ENCODE measurements around the gene TMEM74B.
"Not testable (repeated sequence)": the region's sequence is repeated elsewhere in the genome, so short reads cannot be mapped to it uniquely, and the experiment has no call there.

The TMEM74B gene

DNA sequence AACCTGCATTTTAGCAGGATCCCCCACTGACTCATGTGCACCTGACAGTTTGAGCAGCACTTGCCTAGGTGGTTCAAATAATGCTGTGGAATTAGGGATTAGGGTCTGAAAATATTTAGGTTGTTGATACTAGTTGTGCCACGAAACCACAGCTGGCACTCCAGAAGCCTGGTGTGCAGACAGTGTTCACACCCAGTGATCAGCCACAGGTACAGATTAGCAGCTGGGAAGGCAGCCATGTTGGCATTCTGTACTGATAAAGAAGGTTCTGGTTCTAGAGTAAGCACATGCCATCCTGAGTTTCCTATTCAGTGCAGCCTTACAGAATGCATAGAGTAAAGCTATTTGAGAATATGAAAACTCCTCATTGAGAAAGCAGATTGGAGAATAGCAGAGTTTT lies 30.1 kb downstream of the TMEM74B start:
- TF ChIP-seq CTCF (conservative IDR thresholded peaks at IDR 0.05; ENCODE audit: low read length): no peak
- H3K4me3 ChIP-seq (ENCODE audit: low read length): no peak overlapping the region
- no peak for DNase-seq (ENCODE audit: low read depth)

DNA sequence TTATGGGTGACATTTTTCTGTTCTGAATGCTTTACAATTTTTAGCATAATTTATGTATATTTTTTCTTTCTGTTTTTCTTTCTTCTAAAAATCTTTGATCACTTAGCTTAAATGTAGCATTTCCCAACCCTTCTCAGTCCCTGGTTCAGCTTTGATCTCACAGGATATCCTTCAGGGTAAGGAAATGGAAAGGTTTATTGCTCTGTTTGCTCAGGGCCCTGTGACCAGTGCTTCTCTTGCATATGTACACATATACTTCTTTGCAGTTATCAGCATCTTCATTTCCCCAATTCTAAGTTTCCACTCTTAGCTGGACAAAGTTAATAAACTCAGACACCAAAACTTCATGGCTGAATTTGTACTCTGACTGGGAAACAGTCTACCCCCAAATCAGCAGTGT lies 30.6 kb downstream of the TMEM74B start:
- no peak for DNase-seq (ENCODE audit: low read depth)
- no peak overlapping the region for H3K4me3 ChIP-seq (ENCODE audit: low read length)
- TF ChIP-seq CTCF (conservative IDR thresholded peaks at IDR 0.05; ENCODE audit: low read length): no peak

GRCh38 chr20:1150968-1151367 lies 33.8 kb downstream of the TMEM74B start:
- no peak for DNase-seq (ENCODE audit: low read depth)
- H3K4me3 ChIP-seq (ENCODE audit: low read length): no peak overlapping the region
- TF ChIP-seq CTCF (conservative IDR thresholded peaks at IDR 0.05; ENCODE audit: low read length): no peak

GRCh38 chr20:1150218-1150617 lies 34.6 kb downstream of the TMEM74B start:
- no peak overlapping the region for H3K4me3 ChIP-seq (ENCODE audit: low read length)
- TF ChIP-seq CTCF (conservative IDR thresholded peaks at IDR 0.05; ENCODE audit: low read length): no peak
- DNase-seq (ENCODE audit: low read depth): no peak

- not testable (repeated sequence) for DNase-seq (ENCODE audit: low read depth); H3K4me3 ChIP-seq (ENCODE audit: low read length)
Observed at GRCh38 chr20:1149812-1150211, 35.0 kb downstream of the TMEM74B start.

DNA sequence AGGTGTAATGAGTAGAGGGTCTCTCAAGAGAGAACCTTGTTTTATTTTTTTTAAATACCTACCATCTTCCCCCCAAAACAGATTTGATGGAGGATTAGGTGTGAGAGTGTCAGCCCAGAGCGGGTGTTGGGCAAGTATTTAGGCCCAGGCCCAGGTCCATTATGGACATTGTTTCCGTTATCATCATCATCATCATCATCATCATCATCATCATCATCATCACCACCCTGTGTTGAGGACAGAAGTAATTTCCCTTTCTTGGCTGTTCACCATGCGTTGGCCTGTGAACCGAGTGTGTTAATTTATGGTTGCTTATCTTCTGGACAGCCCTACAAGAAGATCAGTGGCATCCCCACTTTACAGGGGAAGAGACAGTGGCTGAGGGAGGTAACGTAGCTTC lies 37.8 kb downstream of the TMEM74B start:
- H3K4me3 ChIP-seq (ENCODE audit: low read length): no peak overlapping the region
- no peak for TF ChIP-seq CTCF (conservative IDR thresholded peaks at IDR 0.05; ENCODE audit: low read length)
- DNase-seq (ENCODE audit: low read depth): no peak

- no peak for TF ChIP-seq CTCF (conservative IDR thresholded peaks at IDR 0.05; ENCODE audit: low read length)
- no peak for DNase-seq (ENCODE audit: low read depth)
- no peak overlapping the region for H3K4me3 ChIP-seq (ENCODE audit: low read length)
Observed at GRCh38 chr20:1144401-1145172, 40.2 kb downstream of the TMEM74B start.

Data from AG10803 (cell line).